ENCODE results near the gene CCT7.

The CCT7 gene

GRCh38 chr2:73256618-73256922 lies 22.5 kb downstream of the CCT7 start:
- DNase-seq (ENCODE audit: low spot score) = no peak
- no peak overlapping the region for H4K8ac ChIP-seq (ENCODE audit: low read depth, low read length)
- no peak overlapping the region for H2BK120ac ChIP-seq (ENCODE audit: low read depth, low read length)
- H2BK5ac ChIP-seq (ENCODE audit: low read length) = no peak overlapping the region
- no peak overlapping the region for H2BK15ac ChIP-seq (ENCODE audit: low read length)
- no peak overlapping the region for H2BK12ac ChIP-seq (ENCODE audit: low read length)
- H3K4me3 ChIP-seq (ENCODE audit: low read length in 2 of 2) = no peak overlapping the region
- no peaks in the 10 kb centered on the region for H3K27me3 ChIP-seq (ENCODE audit: control insufficient read depth in 3 of 3, insufficient read depth in 3 of 3, low read depth in 1 of 3, low read length in 3 of 3)
- H3K4me2 ChIP-seq (ENCODE audit: insufficient read depth, low read length, poor library complexity, severe bottlenecking) = no peak overlapping the region
- H3K9me3 ChIP-seq (replicated peaks in 1 of 2; ENCODE audit: control insufficient read depth in 2 of 2, insufficient read depth in 1 of 2, low read depth in 1 of 2, low read length in 2 of 2) = no peaks in the 10 kb centered on the region
- H2AK5ac ChIP-seq (ENCODE audit: low read depth, low read length) = no peak overlapping the region
- H2AFZ ChIP-seq (ENCODE audit: low read length) = no peak overlapping the region
- no peak overlapping the region for H3K9ac ChIP-seq (ENCODE audit: low read depth, low read length, poor library complexity)
- H3K36me3 ChIP-seq (replicated peaks in 1 of 2; ENCODE audit: control insufficient read depth in 2 of 2, insufficient read depth in 2 of 2, low read length in 2 of 2) = peaks cover 20 to 50% of the 10 kb centered on the region in 2 donors
- H3K14ac ChIP-seq (ENCODE audit: low read length) = no peak overlapping the region
- no peaks in the 10 kb centered on the region for H3K79me1 ChIP-seq (ENCODE audit: low read depth, low read length)
- H3K23ac ChIP-seq (ENCODE audit: low read depth, low read length, poor library complexity) = no peak overlapping the region
- peaks cover 0 to 4% of the 10 kb centered on the region in 2 donors for H3K4me1 ChIP-seq (ENCODE audit: control insufficient read depth in 2 of 2, insufficient read depth in 1 of 2, low read depth in 1 of 2, low read length in 2 of 2)
- WGBS, 2 donors (ENCODE audit: extremely low coverage in 2 of 2, insufficient read length in 2 of 2, insufficient replicate concordance in 1 of 2) = no CpG with 5 or more reads among the region's 1 CpG
- H3K18ac ChIP-seq (ENCODE audit: low read length) = no peak overlapping the region
- H4K91ac ChIP-seq (ENCODE audit: low read depth, low read length, poor library complexity) = no peak overlapping the region
- H3K4ac ChIP-seq (ENCODE audit: low read length) = no peak overlapping the region
- H3K27ac ChIP-seq (replicated peaks; ENCODE audit: low read length) = no peak overlapping the region

GRCh38 chr2:73257021-73257420 lies 22.9 kb downstream of the CCT7 start:
- H3K18ac ChIP-seq (ENCODE audit: low read length) = no peak overlapping the region
- H2BK120ac ChIP-seq (ENCODE audit: low read depth, low read length) = no peak overlapping the region
- H4K8ac ChIP-seq (ENCODE audit: low read depth, low read length) = no peak overlapping the region
- peaks cover 20 to 46% of the 10 kb centered on the region in 2 donors for H3K36me3 ChIP-seq (replicated peaks in 1 of 2; ENCODE audit: control insufficient read depth in 2 of 2, insufficient read depth in 2 of 2, low read length in 2 of 2)
- peaks cover 0 to 4% of the 10 kb centered on the region in 2 donors for H3K4me1 ChIP-seq (ENCODE audit: control insufficient read depth in 2 of 2, insufficient read depth in 1 of 2, low read depth in 1 of 2, low read length in 2 of 2)
- H3K23ac ChIP-seq (ENCODE audit: low read depth, low read length, poor library complexity) = no peak overlapping the region
- no peak overlapping the region for H3K14ac ChIP-seq (ENCODE audit: low read length)
- H2BK5ac ChIP-seq (ENCODE audit: low read length) = no peak overlapping the region
- no peak overlapping the region for H2BK12ac ChIP-seq (ENCODE audit: low read length)
- H3K79me1 ChIP-seq (ENCODE audit: low read depth, low read length) = no peaks in the 10 kb centered on the region
- no peak overlapping the region for H3K4me2 ChIP-seq (ENCODE audit: insufficient read depth, low read length, poor library complexity, severe bottlenecking)
- no peak overlapping the region for H3K4ac ChIP-seq (ENCODE audit: low read length)
- H2BK15ac ChIP-seq (ENCODE audit: low read length) = no peak overlapping the region
- DNase-seq (ENCODE audit: low spot score) = no peak
- H3K27me3 ChIP-seq (ENCODE audit: control insufficient read depth in 3 of 3, insufficient read depth in 3 of 3, low read depth in 1 of 3, low read length in 3 of 3) = no peaks in the 10 kb centered on the region
- no peak overlapping the region for H3K27ac ChIP-seq (replicated peaks; ENCODE audit: low read length)
- H3K9me3 ChIP-seq (replicated peaks in 1 of 2; ENCODE audit: control insufficient read depth in 2 of 2, insufficient read depth in 1 of 2, low read depth in 1 of 2, low read length in 2 of 2) = no peaks in the 10 kb centered on the region
- no peak overlapping the region for H3K9ac ChIP-seq (ENCODE audit: low read depth, low read length, poor library complexity)
- H4K91ac ChIP-seq (ENCODE audit: low read depth, low read length, poor library complexity) = no peak overlapping the region
- H3K4me3 ChIP-seq (ENCODE audit: low read length in 2 of 2) = no peak overlapping the region
- no peak overlapping the region for H2AFZ ChIP-seq (ENCODE audit: low read length)
- no peak overlapping the region for H2AK5ac ChIP-seq (ENCODE audit: low read depth, low read length)
- WGBS, 2 donors (ENCODE audit: extremely low coverage in 2 of 2, insufficient read length in 2 of 2, insufficient replicate concordance in 1 of 2) = no CpG with 5 or more reads among the region's 2 CpGs

GRCh38 chr2:73257425-73258125 lies 23.5 kb downstream of the CCT7 start:
- no peak overlapping the region for H4K8ac ChIP-seq (ENCODE audit: low read depth, low read length)
- H3K4me1 ChIP-seq (ENCODE audit: control insufficient read depth in 2 of 2, insufficient read depth in 1 of 2, low read depth in 1 of 2, low read length in 2 of 2) = peaks cover 0 to 4% of the 10 kb centered on the region in 2 donors
- no peak overlapping the region for H3K4me3 ChIP-seq (ENCODE audit: low read length in 2 of 2)
- H2AFZ ChIP-seq (ENCODE audit: low read length) = no peak overlapping the region
- no peak overlapping the region for H2BK120ac ChIP-seq (ENCODE audit: low read depth, low read length)
- no peak overlapping the region for H2BK12ac ChIP-seq (ENCODE audit: low read length)
- no peak overlapping the region for H3K14ac ChIP-seq (ENCODE audit: low read length)
- no peak overlapping the region for H2BK15ac ChIP-seq (ENCODE audit: low read length)
- no peak overlapping the region for H3K18ac ChIP-seq (ENCODE audit: low read length)
- H3K36me3 ChIP-seq (replicated peaks in 1 of 2; ENCODE audit: control insufficient read depth in 2 of 2, insufficient read depth in 2 of 2, low read length in 2 of 2) = peaks cover 16 to 41% of the 10 kb centered on the region in 2 donors
- no peak overlapping the region for H2AK5ac ChIP-seq (ENCODE audit: low read depth, low read length)
- no peaks in the 10 kb centered on the region for H3K79me1 ChIP-seq (ENCODE audit: low read depth, low read length)
- H3K23ac ChIP-seq (ENCODE audit: low read depth, low read length, poor library complexity) = no peak overlapping the region
- H2BK5ac ChIP-seq (ENCODE audit: low read length) = no peak overlapping the region
- no peak overlapping the region for H4K91ac ChIP-seq (ENCODE audit: low read depth, low read length, poor library complexity)
- no peak overlapping the region for H3K9ac ChIP-seq (ENCODE audit: low read depth, low read length, poor library complexity)
- no CpG with 5 or more reads among the region's 10 CpGs for WGBS, 2 donors (ENCODE audit: extremely low coverage in 2 of 2, insufficient read length in 2 of 2, insufficient replicate concordance in 1 of 2)
- H3K27me3 ChIP-seq (ENCODE audit: control insufficient read depth in 3 of 3, insufficient read depth in 3 of 3, low read depth in 1 of 3, low read length in 3 of 3) = no peaks in the 10 kb centered on the region
- H3K4ac ChIP-seq (ENCODE audit: low read length) = no peak overlapping the region
- no peak for DNase-seq (ENCODE audit: low spot score)
- no peak overlapping the region for H3K27ac ChIP-seq (replicated peaks; ENCODE audit: low read length)
- H3K4me2 ChIP-seq (ENCODE audit: insufficient read depth, low read length, poor library complexity, severe bottlenecking) = no peak overlapping the region
- H3K9me3 ChIP-seq (replicated peaks in 1 of 2; ENCODE audit: control insufficient read depth in 2 of 2, insufficient read depth in 1 of 2, low read depth in 1 of 2, low read length in 2 of 2) = no peaks in the 10 kb centered on the region

DNA sequence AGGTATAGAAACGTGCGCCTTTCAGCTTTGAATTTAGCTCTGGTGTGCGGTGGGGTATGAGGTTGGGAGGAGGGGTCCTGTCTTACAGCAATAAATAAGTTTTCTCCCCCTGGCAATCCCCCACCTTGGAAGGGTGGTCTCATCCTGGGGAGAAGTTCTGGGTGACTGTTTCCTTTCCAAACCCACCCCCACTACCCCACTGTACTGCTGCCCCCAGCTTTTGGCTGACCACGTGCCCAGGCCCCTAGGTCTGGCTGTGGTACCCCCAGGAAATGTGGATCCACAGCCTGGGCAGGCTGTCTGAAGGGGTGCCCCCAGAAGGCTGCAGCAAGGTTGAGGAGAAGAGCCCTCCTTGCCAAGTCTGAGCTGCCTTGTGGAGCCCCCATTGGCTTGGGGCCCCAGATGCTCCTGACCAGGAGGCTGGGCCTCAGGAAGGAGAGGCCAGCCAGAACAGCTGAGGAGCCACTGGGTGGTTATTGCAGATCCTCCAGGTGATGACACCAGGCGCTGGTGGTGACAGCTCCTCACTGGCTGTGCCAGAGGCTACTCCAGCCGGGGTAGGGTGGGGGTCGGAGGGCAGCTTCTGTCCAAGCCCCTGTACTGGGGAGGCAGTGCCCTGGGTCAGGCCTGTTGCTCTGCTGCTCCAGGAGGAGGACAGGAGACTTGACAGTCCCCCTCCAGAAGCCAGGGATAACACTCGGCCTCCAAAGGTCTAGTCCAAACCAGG lies 24.2 kb downstream of the CCT7 start:
- H4K8ac ChIP-seq (ENCODE audit: low read depth, low read length) = no peak overlapping the region
- H3K23ac ChIP-seq (ENCODE audit: low read depth, low read length, poor library complexity) = no peak overlapping the region
- no peak overlapping the region for H2BK12ac ChIP-seq (ENCODE audit: low read length)
- H2AK5ac ChIP-seq (ENCODE audit: low read depth, low read length) = no peak overlapping the region
- no peak overlapping the region for H3K18ac ChIP-seq (ENCODE audit: low read length)
- peaks cover 0 to 4% of the 10 kb centered on the region in 2 donors for H3K4me1 ChIP-seq (ENCODE audit: control insufficient read depth in 2 of 2, insufficient read depth in 1 of 2, low read depth in 1 of 2, low read length in 2 of 2)
- H3K27ac ChIP-seq (replicated peaks; ENCODE audit: low read length) = no peak overlapping the region
- WGBS, 2 donors (ENCODE audit: extremely low coverage in 2 of 2, insufficient read length in 2 of 2, insufficient replicate concordance in 1 of 2) = no CpG with 5 or more reads among the region's 8 CpGs
- H3K4me2 ChIP-seq (ENCODE audit: insufficient read depth, low read length, poor library complexity, severe bottlenecking) = no peak overlapping the region
- no peak overlapping the region for H3K14ac ChIP-seq (ENCODE audit: low read length)
- no peaks in the 10 kb centered on the region for H3K27me3 ChIP-seq (ENCODE audit: control insufficient read depth in 3 of 3, insufficient read depth in 3 of 3, low read depth in 1 of 3, low read length in 3 of 3)
- H3K79me1 ChIP-seq (ENCODE audit: low read depth, low read length) = no peaks in the 10 kb centered on the region
- H3K9ac ChIP-seq (ENCODE audit: low read depth, low read length, poor library complexity) = no peak overlapping the region
- H2BK15ac ChIP-seq (ENCODE audit: low read length) = no peak overlapping the region
- no peak overlapping the region for H4K91ac ChIP-seq (ENCODE audit: low read depth, low read length, poor library complexity)
- no peak overlapping the region for H2BK5ac ChIP-seq (ENCODE audit: low read length)
- H3K4me3 ChIP-seq (ENCODE audit: low read length in 2 of 2) = no peak overlapping the region
- no peaks in the 10 kb centered on the region for H3K9me3 ChIP-seq (replicated peaks in 1 of 2; ENCODE audit: control insufficient read depth in 2 of 2, insufficient read depth in 1 of 2, low read depth in 1 of 2, low read length in 2 of 2)
- no peak overlapping the region for H2AFZ ChIP-seq (ENCODE audit: low read length)
- H3K4ac ChIP-seq (ENCODE audit: low read length) = no peak overlapping the region
- peaks cover 13 to 33% of the 10 kb centered on the region in 2 donors for H3K36me3 ChIP-seq (replicated peaks in 1 of 2; ENCODE audit: control insufficient read depth in 2 of 2, insufficient read depth in 2 of 2, low read length in 2 of 2)
- no peak for DNase-seq (ENCODE audit: low spot score)
- H2BK120ac ChIP-seq (ENCODE audit: low read depth, low read length) = no peak overlapping the region

Data from neuronal stem cell (in vitro differentiated cells).